HG03175 (cell line): Measurements from ENCODE around the gene TEX29.

Experiments used
- ATAC-seq: cut with Tn5 transposase; IDR thresholded peaks from one replicate; pipeline ENCODE4 v1.9.1; 2021; ENCODE audit warnings: mild to moderate bottlenecking, moderate library complexity; ENCODE audit not compliant: unreplicated experiment

Gene TEX29

GRCh38 chr13:111367340-111367739 lies 46.9 kb downstream of the TEX29 start:
- no peak for ATAC-seq

- no peak for ATAC-seq
Observed at GRCh38 chr13:111368091-111368490, 47.6 kb downstream of the TEX29 start.

- ATAC-seq: no peak
Observed at GRCh38 chr13:111370147-111370546, 49.7 kb downstream of the TEX29 start.

DNA sequence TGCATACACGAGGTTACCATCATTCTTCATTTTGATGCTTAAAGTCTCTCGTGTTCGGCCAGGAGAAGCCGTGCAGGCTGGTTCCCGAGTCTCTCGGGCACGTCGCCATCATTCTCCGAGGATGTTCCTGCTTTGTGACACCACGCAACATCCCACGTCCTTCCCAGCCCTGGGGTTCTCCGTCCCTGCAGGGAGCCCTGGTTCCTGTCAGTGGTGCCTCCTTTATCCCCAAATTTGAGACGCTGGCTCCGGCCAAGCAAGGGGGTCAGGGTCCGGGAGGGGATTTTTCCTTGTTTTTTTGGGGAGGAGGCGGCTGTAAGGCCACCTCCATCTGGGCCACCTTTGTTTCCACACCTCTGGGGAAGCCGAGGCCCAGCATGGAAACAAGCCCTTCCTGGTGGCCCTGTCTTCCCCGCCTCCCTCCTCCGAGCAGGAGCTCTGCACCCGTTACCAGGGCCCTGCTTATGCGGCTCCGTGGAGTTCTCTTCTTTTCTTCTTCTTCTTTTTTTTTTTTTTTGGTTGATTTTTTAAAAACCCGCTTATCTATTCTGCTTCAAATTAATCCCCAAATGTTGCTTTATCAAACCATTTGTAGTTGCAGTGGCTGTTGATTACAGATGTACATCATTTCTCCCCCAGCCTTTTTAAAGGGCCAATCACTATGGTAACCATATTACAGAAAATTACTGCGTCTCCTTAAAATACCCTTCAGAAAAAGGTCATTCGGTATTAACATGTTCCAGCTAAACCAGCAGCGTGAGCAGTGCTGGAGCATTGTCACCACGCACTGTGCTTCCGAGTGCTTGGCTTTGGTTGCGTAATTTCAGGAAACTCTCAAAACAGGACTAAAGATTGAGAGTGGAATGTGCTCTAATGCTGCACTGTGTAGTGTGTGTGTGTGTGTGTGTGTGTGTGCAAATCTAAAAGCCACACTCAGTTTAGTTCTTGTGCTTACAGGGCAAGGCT lies 50.4 kb downstream of the TEX29 start:
- no peak for ATAC-seq

DNA sequence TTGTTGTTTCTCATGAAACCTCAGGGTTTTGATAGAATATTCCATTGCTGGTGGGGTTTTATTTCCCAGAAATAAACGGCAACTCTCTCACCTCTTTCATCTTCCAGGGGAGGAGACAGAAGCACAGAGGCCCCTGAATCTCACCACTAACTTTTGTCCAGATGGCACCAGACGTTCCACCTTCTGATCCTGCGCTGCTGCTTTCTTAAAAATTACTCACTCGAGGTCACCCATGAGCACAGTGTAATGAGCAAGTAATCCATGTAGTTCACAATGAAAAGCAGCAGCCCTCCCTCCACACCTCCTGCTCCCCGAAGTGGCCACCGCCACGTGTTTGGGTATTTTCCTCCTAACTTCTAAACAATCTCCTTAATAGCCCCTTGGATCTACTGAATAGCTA lies 51.3 kb downstream of the TEX29 start:
- no peak for ATAC-seq

DNA sequence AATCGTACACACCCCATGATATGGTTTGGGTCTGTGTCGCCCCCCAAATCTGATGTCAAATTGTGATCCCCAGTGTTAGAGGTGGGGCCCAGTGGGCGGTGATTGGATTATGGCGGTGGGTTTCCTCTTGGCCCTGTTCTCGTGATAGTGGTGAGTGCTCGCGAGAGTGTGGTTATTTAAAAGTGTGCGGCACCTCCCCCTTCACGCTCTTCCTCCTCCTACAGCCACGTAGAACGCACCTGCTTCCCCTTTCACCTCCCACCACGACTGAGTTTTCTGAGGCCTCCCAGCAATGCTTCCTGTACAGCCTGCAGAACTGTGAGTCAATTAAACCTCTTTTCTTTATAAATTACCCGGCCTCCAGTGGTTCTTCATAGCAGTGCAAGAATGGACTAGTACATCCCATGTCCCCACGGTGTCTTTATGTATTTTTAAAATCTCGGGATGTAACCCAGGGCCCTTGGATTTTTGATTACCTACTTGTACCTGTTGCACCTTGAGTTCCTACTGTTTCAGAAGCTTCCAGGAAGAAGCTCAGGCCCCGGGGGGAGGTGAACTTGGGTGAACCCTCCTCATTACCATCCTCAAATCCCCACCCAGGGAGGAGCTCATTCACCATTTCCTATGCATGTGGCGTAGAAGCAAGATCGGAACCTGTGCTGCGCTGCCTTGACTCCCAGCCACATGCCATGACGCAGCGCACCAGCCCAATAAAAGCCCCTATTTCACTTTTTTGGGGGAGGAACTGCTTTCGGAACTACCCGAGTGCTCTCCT lies 52.4 kb downstream of the TEX29 start:
- ATAC-seq: no peak

GRCh38 chr13:111373486-111373885 lies 53.0 kb downstream of the TEX29 start:
- no peak for ATAC-seq

DNA sequence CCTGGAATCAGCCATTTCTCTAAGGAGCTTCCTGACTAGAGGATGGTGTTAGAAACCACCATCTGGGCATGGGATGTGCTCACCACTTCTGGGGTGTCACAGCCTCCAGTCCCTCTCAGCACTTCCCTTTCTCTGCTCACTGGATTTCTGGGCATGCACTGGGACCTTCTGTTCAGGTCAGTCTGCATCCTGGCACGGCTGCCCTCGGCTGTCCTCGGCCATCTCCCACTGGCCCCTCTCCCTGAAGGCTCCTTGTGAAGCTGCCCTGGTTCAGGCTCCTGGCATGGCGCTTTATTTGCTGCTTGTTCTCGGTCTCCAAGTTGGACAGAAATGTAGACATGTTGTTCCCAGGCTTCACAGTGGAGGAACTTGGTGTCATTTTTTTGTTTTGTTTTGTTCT lies 60.0 kb downstream of the TEX29 start:
- no peak for ATAC-seq

DNA sequence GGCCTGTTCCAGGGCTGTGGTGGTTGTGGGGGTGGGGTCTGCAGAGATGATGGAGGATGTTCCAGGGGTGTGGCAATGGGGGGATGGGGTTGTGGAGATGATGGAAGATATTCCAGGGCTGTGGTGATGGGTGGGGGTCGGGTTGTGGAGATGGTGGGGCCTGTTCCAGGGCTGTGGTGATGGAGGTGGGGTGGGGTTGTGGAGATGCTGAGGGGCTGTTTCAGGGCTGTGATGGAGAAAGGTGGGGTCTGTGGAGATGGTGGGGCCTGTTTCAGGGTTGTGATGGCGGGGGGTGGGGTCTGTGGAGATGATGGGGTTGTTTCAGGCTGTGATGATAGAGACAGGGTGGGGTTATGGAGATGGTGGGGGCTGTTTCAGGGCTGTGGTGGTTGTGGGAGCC lies 62.0 kb downstream of the TEX29 start:
- no peak for ATAC-seq

DNA sequence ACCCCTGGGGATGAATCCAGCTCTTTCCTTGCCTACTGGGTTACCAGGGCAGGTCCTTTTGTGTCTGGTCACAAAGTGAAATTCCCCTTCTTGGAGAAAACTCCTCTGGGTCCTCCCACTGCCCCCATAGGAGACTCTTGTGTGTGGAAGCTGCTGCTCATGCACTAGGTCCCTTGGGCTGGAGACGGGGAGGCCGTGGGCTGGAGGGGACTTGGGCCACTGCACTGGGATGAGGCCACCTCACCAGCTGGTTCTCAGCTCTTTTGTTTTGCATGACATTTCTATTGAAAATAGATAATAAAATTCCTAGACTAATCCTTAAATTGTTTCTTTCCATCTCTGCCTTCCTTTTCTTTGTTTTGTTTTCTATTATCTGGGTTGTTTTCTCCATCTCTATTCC lies 62.4 kb downstream of the TEX29 start:
- ATAC-seq: no peak

DNA sequence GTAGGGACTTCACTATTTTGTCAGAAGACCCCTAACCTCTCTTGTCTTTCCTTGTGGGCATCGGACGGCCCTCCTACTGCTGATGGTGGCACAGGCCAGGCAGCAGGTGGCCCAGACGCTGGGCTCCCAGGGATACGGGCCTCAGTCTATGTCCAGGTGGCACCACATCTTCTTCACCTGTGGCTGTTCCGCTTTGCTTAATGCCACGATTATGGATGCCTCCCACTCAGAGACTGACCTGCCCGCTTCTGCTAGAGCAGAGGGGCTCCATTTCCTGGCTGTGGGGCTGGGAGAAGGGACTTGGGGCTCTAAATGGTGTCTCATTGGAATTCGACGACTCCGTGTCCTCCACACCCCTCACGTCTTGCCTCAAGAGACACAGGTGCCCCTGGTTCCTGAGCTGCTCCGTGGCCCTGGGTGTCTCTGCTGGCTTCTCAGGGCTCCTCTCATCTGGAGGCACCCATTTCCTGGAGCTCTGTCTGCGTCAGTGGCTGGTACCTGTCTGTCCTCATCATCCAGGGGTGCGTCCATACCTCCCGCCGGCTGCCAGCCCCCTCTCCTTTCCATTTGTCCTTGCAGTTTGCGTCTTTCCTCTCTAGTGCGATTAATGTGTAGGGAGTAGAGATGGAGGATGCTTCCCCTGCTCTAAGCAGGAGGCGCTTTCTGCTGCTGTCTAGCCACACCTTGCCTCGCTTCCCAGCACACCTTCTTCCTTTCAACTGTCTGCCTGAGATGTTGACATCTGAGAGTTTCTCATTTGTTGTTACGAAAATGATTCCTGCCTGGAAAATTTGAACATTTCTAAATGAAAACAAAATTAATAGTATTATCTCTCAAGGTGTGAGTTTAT lies 63.4 kb downstream of the TEX29 start:
- no peak for ATAC-seq

DNA sequence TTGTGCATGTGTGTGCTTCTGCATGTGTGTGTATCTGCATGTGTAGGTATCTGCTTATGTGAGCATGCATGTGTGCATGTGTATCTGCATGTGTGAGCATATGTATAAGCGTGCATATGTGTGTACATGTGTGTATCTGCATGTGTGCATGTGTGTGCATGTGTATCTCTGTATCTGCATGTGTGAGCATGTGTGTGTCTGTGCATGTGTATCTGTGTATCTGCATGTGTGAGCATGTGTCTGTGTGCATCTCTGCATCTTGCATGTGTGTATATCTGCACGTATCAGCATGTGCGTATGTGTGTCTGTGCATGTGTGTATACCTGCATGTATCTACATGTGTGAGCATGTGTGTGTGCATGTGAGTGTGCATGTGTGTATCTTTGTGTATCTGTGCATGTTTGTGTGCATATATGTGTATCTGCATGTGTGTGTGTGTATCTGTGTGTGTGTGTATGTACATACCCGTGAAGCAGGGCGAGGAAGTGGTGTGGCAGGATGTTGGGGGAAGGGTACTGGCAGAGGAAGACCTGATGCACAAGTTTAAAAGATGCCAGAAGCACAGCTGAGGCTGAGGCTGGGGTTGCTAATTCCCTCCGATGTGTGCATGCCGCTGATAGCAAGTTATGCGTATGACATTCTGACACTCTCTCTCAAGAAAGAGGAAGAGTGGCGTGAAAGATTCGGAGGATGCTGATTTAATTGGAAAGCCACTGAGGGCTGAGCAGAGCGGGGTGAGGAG lies 64.2 kb downstream of the TEX29 start:
- no peak for ATAC-seq

DNA sequence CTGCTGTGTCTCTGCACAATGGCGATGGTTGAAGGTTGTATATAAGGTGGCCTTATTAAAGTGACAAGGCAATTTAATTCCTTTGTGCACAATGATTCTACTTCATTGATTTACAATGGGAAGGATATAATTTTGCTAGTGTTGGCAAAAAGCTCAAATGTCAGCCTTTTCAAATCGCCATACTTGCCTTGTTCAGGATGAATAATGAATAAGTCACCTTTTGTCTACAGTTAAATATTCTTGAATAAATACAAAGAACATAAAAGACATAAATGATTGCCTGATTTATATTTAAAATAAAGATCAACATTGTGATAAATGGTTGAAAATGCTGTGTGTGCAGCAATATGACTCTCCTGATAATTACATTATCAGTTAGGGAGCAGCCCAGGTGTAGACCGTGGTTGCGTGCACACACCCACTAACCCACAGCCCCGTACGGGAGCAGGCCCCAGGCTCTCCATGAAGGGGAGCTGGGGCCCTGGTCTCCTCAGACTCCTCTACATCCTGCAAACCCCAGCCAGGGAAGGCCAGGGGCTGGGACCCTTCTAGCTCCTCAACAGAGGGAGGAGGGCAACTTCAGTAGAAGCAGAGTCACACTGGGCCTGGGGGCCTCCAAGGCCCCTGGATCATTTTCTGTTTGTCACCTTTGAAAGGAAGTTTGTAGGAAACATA lies 64.9 kb downstream of the TEX29 start:
- ATAC-seq: no peak

GRCh38 chr13:111387026-111387871 lies 66.8 kb downstream of the TEX29 start:
- no peak for ATAC-seq

- ATAC-seq: no peak
Observed at GRCh38 chr13:111387945-111388600, 67.6 kb downstream of the TEX29 start.

- ATAC-seq: no peak
Observed at GRCh38 chr13:111388851-111389500, 68.5 kb downstream of the TEX29 start.

DNA sequence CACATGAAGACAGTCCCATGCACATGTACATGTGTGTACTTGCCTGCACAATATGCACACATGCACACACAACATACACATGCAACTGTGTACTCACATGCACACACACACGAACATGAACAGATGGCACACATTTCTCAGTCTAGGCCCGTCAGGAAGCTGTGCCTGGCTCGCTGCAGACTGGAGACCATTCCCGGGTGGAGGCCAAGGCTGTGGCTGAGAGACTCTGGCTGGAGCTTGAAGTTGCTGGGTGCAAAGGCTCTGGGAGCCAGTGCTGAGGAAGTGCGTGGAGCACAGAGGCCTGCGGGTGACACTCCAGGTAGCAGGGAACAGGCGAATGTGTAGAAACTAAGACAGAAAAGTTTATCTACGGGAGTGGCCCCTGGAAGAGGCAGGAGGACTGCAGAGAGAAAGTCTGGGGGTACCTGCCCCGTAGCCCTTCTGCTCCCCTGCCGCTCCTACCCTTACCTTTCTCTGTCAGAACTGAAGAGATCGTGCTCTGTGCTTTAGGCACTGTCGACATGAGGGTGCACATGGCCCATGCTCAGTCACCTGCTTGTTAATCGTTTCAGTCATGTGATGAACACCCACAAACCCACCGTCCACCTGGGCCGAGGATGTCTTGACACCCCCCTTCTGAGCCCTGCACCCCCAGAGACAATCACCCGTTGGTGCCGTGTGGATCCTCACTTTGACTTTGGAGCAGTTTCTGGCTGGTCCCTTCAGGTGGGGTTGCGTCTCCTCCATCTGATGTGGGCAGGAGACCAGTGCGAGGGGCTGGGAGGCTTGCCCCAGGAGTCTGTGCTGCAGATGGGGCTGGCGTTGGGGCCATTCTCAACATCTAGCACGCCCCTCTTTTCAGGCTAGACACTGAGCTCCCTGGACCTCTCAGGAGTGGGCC lies 69.4 kb downstream of the TEX29 start:
- ATAC-seq: no peak
